ENCODE measurements around the gene DNAJC1.

The DNAJC1 gene

DNA sequence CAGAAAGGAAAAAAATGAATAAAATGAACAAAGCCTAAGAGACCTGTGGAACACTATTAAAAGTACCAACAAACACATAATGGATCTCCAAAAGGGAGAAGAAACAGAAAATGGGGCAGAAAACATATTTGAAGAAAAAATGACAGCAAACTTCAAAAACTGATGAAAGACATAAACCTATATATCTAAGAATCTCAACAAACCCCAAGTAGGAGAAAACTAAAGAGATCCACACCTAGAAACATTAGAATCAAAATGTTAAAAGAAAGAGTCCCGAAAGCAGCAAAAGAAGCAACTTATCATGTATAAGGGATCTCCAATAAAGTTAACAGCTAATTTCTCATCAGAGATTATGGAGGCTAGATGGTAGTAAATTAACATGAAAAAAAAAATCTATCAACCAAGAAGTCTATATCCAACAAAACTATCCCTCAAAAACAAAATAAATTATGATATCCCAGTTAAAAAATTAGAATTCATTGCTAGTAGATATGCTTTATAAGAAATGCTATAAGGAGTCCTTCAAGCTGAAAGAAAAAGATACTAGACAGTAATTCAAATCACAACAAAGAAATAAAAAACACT is 68.0 kb downstream of the DNAJC1 start:
- in situ Hi-C loops (cut with MboI; ENCODE audit: low sequenced_read_pairs) = no loop called here
- no peaks in the 10 kb centered on the region for H3K27me3 ChIP-seq (ENCODE audit: low read depth)
- DNase-seq (ENCODE audit: low spot score in 2 of 2) = no peak
- no peaks in the 10 kb centered on the region for H3K36me3 ChIP-seq (replicated peaks)
- H3K4me1 ChIP-seq = no peaks in the 10 kb centered on the region
- H3K4me3 ChIP-seq = no peak overlapping the region
- H3K9me3 ChIP-seq = no peaks in the 10 kb centered on the region

DNA sequence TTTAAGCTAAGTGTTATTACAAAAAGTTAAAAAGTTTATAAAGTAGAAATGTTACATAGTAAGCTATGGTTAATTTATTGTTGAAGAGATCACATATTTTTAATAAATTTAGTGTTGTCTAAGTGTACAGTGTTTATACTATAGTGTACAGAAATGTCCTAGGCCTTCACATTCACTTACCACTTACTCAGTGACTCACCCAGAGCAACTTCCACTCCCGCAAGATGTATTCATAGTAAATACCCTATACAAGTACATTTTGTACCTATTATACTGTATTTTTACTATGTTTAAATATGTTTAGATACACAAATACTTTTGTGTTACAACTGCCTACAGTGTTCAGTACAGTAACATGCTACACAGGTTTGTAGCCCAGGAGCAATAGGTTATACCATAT is 69.2 kb downstream of the DNAJC1 start:
- H3K27me3 ChIP-seq (ENCODE audit: low read depth) = no peaks in the 10 kb centered on the region
- peaks cover 2% of the 10 kb centered on the region for H3K4me1 ChIP-seq
- no peak overlapping the region for H3K4me3 ChIP-seq
- H3K9me3 ChIP-seq = no peaks in the 10 kb centered on the region
- H3K36me3 ChIP-seq (replicated peaks) = no peaks in the 10 kb centered on the region
- in situ Hi-C loops (cut with MboI; ENCODE audit: low sequenced_read_pairs) = no loop called here
- no peak for DNase-seq (ENCODE audit: low spot score in 2 of 2)

DNA sequence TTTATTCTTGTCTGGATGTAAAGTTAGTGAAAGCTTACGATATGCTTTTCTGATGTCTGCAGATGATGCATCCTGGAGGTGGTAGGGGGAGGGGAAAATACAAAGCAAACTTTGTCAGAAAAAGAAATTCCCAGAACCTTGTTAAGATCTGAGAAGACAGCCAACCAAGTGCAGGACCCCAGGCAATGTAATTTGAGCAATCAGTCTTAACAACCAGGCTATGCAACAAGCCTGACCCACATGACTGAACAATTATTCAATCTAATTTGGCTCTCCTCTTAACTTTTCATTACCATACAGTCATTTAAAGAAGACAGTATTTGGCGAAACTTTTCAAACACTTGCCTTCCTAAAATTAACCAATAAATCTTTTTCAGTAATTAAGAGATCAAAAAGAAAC is 74.5 kb downstream of the DNAJC1 start:
- DNase-seq (ENCODE audit: low spot score in 2 of 2) = peak in 1 of 2 experiments; percentile 12
- Histone ChIP-seq H3K4me3 (no peak overlapping the region), H3K4me1 (peaks cover 26% of the 10 kb centered on the region), H3K36me3 (replicated peaks) (no peaks in the 10 kb centered on the region), H3K27me3 (ENCODE audit: low read depth) (no peaks in the 10 kb centered on the region), H3K9me3 (no peaks in the 10 kb centered on the region)
- in situ Hi-C loops (cut with MboI; ENCODE audit: low sequenced_read_pairs) = no loop called here

DNA sequence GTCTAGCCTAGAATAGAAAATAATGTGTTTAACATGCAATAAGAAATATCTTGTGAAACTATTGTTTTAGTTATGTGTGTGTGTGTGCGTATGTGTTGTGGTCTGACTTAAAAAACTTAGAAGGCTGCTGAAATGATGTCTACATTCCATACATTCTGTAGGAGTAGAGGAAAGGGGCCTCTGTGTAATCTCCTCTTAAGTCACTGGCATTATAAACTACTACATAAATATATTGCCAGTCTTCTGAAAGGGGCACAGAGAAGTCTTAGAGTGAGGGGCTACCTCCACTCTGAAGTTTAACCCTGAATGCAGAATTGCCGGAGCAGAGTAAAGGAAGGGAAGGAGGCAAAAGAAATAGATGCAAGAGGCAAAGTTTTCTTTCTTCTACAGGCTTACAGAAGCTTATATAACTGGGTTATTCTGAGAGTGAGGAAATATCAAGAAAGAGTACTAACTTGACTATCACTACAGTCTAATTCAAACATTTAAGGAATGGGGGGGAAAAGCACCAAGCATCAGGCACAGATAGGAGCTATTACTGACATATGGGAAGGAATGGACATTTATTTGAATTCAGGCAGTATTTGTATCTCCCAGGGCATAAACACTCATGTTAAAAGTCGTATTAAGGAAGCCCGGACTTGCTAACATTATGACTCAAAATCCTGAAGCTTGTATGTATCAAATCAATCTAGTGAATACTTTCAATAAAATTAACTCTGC is 75.7 kb downstream of the DNAJC1 start:
- no peaks in the 10 kb centered on the region for H3K36me3 ChIP-seq (replicated peaks)
- in situ Hi-C loops (cut with MboI; ENCODE audit: low sequenced_read_pairs) = no loop called here
- no peaks in the 10 kb centered on the region for H3K27me3 ChIP-seq (ENCODE audit: low read depth)

DNA sequence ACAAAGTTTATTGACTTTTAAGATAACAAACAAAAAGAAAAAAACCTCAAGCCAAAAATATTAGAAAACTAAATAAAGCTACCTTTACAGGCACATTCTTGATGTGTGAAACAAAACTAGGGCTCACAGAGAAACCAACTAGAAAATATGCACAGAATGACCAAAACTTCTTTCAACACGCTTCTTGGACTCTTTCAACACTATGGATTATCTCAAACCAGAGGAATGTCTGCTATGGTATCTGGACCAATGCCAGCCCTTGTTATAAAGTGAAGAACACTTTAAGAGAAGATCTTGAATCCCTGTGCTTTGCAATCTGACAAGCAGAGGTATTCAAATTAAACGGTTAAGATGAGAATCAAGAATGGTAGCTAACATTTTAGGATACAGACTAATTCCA is 76.6 kb downstream of the DNAJC1 start:
- Histone ChIP-seq H3K4me3 (no peak overlapping the region), H3K27me3 (ENCODE audit: low read depth) (no peaks in the 10 kb centered on the region), H3K9me3 (no peaks in the 10 kb centered on the region), H3K36me3 (replicated peaks) (no peaks in the 10 kb centered on the region), H3K4me1 (peaks cover 26% of the 10 kb centered on the region)
- DNase-seq (ENCODE audit: low spot score in 2 of 2) = peak; percentile 78 to 84
- in situ Hi-C loops (cut with MboI; ENCODE audit: low sequenced_read_pairs) = no loop called here

More for the DNA sequence above, 75.7 kb downstream of the DNAJC1 start:
- Histone ChIP-seq H3K4me1 (peaks cover 26% of the 10 kb centered on the region), H3K4me3 (no peak overlapping the region), H3K9me3 (no peaks in the 10 kb centered on the region)
- no peak for DNase-seq (ENCODE audit: low spot score in 2 of 2)

DNA sequence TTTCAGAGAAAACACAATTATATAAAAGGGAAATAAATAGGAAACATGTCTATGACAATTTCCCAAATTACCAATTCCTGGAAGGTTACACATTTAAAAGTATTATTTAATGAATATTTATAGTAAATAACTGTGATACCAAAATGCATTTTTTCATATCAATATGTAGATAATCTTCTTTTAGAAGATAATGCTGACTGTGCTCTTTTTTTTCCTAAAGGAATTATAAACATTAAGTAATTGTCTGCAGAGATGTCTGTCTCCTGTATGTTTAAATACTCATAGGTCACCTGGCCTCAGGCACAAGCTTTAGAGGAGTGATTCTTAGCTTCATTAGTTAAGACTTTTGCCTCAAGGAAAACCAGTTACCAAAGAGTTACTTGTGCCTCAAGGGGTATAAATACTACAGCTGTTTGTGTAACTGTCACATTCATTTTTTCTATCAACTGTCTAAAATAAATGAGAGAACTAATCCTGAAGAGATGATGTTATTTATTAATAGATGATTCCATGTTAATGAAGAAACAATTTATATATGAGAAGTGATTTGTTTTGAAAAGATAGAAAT is 77.1 kb downstream of the DNAJC1 start:
- Histone ChIP-seq H3K27me3 (ENCODE audit: low read depth) (no peaks in the 10 kb centered on the region), H3K36me3 (replicated peaks) (no peaks in the 10 kb centered on the region), H3K4me1 (peaks cover 26% of the 10 kb centered on the region), H3K4me3 (no peak overlapping the region), H3K9me3 (no peaks in the 10 kb centered on the region)
- DNase-seq (ENCODE audit: low spot score in 2 of 2) = peak in 1 of 2 experiments; percentile 19
- in situ Hi-C loops (cut with MboI; ENCODE audit: low sequenced_read_pairs) = no loop called here

DNA sequence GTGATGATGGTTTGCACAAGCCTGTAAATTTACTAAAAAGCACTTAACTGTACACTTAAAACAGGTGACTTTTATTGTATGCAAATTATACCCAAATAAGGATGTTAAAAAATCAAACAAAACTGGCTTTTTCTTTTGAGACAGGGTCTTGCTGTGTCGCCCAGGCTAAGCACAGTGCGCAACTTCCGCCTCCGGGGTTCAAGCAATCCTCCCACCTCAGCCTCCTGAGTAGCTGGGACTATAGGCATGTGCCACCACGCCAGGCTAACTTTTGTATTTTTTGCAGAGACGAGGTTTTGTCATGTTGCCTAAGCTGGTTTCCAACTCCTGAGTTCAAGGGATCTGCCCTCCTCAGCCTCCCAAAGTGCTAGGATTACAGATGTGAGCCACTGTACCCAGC is 77.7 kb downstream of the DNAJC1 start:
- Histone ChIP-seq H3K36me3 (replicated peaks) (no peaks in the 10 kb centered on the region), H3K9me3 (no peaks in the 10 kb centered on the region), H3K27me3 (ENCODE audit: low read depth) (no peaks in the 10 kb centered on the region), H3K4me1 (peaks cover 26% of the 10 kb centered on the region), H3K4me3 (no peak overlapping the region)
- in situ Hi-C loops (cut with MboI; ENCODE audit: low sequenced_read_pairs) = no loop called here
- no peak for DNase-seq (ENCODE audit: low spot score in 2 of 2)

DNA sequence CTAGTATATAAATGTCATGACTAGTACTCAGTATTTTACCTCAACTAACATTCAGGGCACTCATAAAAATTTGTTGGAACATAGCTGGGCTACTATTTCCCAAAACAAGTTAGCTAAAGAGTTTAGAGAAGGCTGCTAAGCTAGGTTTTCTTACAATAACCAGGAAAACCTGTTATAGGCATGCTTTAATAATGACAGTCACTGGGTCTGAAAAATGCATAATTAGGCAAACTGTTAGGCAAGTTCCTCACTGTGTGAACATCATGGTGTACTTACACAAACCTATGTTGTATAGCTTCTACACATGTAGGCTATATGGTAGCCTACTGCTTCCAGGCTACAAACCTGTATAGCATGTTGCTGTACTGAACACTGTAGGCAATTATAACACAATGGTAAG is 79.0 kb downstream of the DNAJC1 start:
- in situ Hi-C loops (cut with MboI; ENCODE audit: low sequenced_read_pairs) = no loop called here
- peaks cover 26% of the 10 kb centered on the region for H3K4me1 ChIP-seq
- no peaks in the 10 kb centered on the region for H3K9me3 ChIP-seq
- no peaks in the 10 kb centered on the region for H3K36me3 ChIP-seq (replicated peaks)
- no peak overlapping the region for H3K4me3 ChIP-seq
- H3K27me3 ChIP-seq (ENCODE audit: low read depth) = no peaks in the 10 kb centered on the region
- no peak for DNase-seq (ENCODE audit: low spot score in 2 of 2)

DNA sequence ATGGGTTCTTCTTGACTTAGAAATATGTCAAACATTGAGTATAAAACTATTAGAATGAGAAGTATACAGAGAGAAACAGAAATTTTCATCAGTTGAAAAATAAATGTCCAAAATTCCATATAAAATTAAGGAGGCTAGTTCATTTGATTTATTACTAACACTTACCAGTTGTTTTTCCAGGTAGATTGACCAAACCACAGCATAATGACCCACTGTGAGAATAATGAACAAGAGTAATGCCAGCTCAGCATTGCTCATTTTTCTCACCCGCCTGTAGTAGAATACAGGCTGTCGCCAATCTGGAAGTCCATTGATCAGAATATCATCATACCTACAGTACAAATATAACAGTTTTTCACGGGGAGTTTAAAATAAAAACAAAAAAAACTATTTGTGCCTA is 82.9 kb downstream of the DNAJC1 start:
- no peaks in the 10 kb centered on the region for H3K9me3 ChIP-seq
- no peak for DNase-seq (ENCODE audit: low spot score in 2 of 2)
- in situ Hi-C loops (cut with MboI; ENCODE audit: low sequenced_read_pairs) = no loop called here
- no peaks in the 10 kb centered on the region for H3K27me3 ChIP-seq (ENCODE audit: low read depth)
- H3K4me3 ChIP-seq = no peak overlapping the region
- no peaks in the 10 kb centered on the region for H3K36me3 ChIP-seq (replicated peaks)
- H3K4me1 ChIP-seq = no peaks in the 10 kb centered on the region

DNA sequence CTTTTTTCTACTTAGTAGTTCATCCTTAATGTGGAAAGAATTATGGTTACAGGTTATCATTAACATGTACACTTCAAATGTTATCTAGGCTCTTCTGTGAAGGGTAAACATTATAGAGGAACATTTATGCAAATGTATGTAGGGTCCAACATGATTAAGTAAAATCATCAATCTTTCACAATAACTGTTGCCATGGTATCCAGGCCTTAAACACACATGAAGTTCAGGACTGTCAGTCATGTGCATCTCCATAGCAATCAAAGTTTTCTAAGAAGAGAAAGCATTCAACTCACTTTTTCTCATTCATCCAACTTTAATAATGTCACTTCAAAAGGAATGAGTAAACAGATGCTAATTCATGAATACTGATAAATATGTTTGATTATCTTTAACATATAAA is 83.6 kb downstream of the DNAJC1 start:
- Histone ChIP-seq H3K4me3 (no peak overlapping the region), H3K9me3 (no peaks in the 10 kb centered on the region), H3K27me3 (ENCODE audit: low read depth) (no peaks in the 10 kb centered on the region), H3K4me1 (no peaks in the 10 kb centered on the region), H3K36me3 (replicated peaks) (no peaks in the 10 kb centered on the region)
- in situ Hi-C loops (cut with MboI; ENCODE audit: low sequenced_read_pairs) = no loop called here
- no peak for DNase-seq (ENCODE audit: low spot score in 2 of 2)

DNA sequence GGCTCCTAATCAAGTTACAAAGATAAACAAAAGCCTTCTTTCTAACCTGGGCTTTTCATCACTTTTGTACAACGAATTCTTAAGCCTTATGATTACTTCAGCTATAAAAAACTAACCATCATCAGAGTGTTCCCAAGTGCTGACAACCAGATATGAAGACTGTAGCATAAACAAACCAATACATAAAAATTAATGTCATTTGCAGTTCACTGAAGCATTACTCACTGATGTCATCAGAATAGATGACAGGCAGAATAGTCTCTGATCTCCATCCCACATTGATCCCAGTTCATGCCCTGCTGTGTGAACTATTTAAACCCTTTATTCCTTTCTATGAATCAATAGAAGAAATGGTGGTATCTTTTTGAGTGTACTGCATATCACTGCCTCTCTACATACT is 84.4 kb downstream of the DNAJC1 start:
- no peak overlapping the region for H3K4me3 ChIP-seq
- in situ Hi-C loops (cut with MboI; ENCODE audit: low sequenced_read_pairs) = no loop called here
- DNase-seq (ENCODE audit: low spot score in 2 of 2) = no peak

DNA sequence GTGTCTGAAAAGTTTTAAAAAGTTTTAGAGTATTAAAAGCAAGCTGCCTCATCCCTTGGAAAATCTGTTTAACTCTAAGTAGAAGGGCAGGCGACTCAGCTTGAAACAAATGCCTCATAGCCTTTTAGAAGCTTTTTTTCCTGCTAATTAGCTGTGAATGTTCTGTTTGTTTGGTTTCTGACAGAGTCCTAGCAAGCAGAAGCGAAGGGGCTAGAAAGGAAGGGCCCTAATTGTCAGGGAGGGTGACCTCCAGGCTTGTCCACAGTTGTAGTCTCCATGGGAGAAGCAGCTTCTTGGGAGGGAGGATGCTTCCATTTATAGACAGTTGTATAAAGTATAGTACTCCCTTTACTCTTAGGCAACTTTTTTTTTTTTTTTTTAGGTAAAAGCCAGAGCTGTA is 90.9 kb downstream of the DNAJC1 start:
- Histone ChIP-seq H3K36me3 (replicated peaks) (no peaks in the 10 kb centered on the region), H3K9me3 (no peaks in the 10 kb centered on the region), H3K4me1 (no peaks in the 10 kb centered on the region), H3K4me3 (no peak overlapping the region), H3K27me3 (ENCODE audit: low read depth) (no peaks in the 10 kb centered on the region)
- in situ Hi-C loops (cut with MboI; ENCODE audit: low sequenced_read_pairs) = no loop called here
- no peak for DNase-seq (ENCODE audit: low spot score in 2 of 2)

More for the DNA sequence above, 84.4 kb downstream of the DNAJC1 start:
- no peaks in the 10 kb centered on the region for H3K36me3 ChIP-seq (replicated peaks)
- H3K9me3 ChIP-seq = no peaks in the 10 kb centered on the region
- no peaks in the 10 kb centered on the region for H3K4me1 ChIP-seq
- H3K27me3 ChIP-seq (ENCODE audit: low read depth) = no peaks in the 10 kb centered on the region

DNA sequence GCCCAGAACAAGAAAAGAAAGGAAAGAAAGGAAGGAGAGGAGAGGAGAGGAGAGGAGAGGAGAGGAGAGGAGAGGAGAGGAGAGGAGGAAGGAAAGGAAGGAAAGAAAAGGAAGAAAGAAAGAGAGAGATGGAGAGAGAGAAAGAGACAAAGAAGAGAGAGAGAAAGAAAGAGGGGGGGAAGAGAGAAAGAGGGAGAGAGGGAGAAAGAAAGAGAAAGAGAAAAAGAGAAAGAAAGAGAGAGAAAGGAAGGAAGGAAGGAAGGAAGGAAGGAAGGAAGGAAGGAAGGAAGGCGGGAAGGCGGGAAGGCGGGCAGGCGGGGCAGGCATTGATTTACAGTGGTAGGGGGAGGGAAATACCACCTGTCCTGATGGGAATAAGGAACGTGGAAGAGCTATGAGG is 92.7 kb downstream of the DNAJC1 start:
- Histone ChIP-seq H3K36me3 (replicated peaks) (no peaks in the 10 kb centered on the region), H3K4me3 (no peak overlapping the region), H3K9me3 (no peaks in the 10 kb centered on the region), H3K27me3 (ENCODE audit: low read depth) (no peaks in the 10 kb centered on the region), H3K4me1 (no peaks in the 10 kb centered on the region)
- in situ Hi-C loops (cut with MboI; ENCODE audit: low sequenced_read_pairs) = no loop called here
- no peak for DNase-seq (ENCODE audit: low spot score in 2 of 2)

DNA sequence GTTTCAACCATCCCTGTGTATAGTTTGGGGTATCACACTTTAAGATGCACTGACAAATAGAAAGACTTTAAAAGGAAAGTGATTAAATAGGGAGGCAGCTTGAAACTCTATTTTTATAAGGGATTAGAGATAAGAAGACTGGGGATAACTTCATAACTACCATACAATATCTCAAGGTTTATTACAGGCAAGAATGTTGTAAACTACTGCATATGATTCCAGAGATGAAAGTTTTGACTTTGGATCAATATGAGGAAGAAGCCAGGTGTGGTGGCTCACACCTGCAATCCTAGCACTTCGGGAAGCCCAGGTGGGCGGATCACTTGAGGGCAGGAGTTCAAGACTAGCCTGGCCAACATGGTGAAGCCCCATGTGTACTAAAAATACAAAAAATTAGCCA is 96.1 kb downstream of the DNAJC1 start:
- H3K9me3 ChIP-seq = no peaks in the 10 kb centered on the region
- no peak for DNase-seq (ENCODE audit: low spot score in 2 of 2)
- H3K27me3 ChIP-seq (ENCODE audit: low read depth) = no peaks in the 10 kb centered on the region
- in situ Hi-C loops (cut with MboI; ENCODE audit: low sequenced_read_pairs) = no loop called here
- H3K36me3 ChIP-seq (replicated peaks) = no peaks in the 10 kb centered on the region
- H3K4me1 ChIP-seq = no peaks in the 10 kb centered on the region
- H3K4me3 ChIP-seq = no peak overlapping the region

Measured in HAP-1 (cell line).